ENCODE data around the gene AP1G2.

The AP1G2 gene

DNA sequence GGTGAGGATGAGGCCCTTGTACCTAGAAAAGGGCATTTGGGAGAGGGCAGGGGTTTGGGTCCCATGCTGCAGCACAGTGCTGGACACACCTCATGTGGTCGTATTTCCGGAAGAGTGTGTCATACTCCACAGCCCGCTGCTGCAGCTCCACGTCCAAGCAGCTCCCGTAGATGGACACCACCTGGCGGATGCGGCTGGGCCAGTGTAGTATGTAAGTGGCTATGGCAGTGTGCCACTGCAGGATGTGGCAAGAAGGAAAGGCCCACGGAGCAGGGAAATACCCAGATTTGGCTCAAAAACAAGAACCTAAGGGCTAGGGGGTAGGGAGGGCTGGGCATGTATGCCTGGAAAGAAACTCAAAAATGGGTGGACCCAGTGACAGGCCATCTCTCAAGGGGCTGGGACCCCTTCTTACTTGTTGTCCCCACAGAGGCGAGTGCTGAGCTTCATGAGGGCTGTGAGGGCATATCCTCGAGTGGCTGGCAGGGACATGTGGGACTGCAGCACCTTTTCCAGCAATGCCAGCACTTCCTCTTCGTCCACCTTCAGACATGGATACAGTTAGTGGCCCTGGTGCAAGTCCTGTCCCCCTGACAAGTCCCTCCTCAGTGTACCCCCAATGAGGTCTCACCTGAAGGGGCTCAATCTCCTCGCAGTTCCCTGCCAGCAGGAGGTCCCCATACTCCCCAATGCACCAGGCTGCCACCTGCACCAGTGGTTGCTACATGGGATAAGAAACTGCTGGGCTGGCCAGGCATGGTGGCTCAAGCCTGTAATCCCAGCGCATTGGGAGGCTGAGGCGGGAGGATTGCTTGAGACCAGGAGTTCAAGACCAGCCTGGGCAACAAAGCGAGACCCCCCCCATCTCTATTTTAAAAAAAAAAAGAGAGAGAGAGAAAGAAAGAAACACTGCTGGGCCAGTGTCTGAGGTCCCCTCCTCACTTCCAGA is 5.4 kb downstream of the AP1G2 start:
- Histone ChIP-seq H2AK5ac (ENCODE audit: low read length, severe bottlenecking) (no peak overlapping the region), H3K27ac (ENCODE audit: low read length, poor library complexity, severe bottlenecking) (no peak overlapping the region), H3K36me3 (ENCODE audit: control insufficient read depth in 1 of 2, insufficient read depth in 2 of 2, low read depth in 1 of 2, low read length in 2 of 2) (peaks cover 48 to 77% of the 10 kb centered on the region in 2 experiments), H4K91ac (ENCODE audit: low read length) (no peak overlapping the region), H2AFZ (ENCODE audit: low read depth, low read length) (no peak overlapping the region), H3K18ac (ENCODE audit: low read depth in 1 of 2, low read length in 2 of 2) (no peak overlapping the region), H3K23ac (ENCODE audit: low read length in 2 of 2) (no peak overlapping the region), H3K9ac (ENCODE audit: low read length) (no peak overlapping the region), H3K4me2 (ENCODE audit: low read length, poor library complexity, severe bottlenecking) (no peak overlapping the region), H2BK12ac (ENCODE audit: low read length in 2 of 2) (no peak overlapping the region), H3K27me3 (ENCODE audit: control insufficient read depth in 1 of 2, insufficient read depth in 1 of 2, low read length in 2 of 2) (no peaks in the 10 kb centered on the region), H3K4ac (ENCODE audit: low read depth in 1 of 2, low read length in 2 of 2) (no peak overlapping the region), H3K14ac (ENCODE audit: low read length in 2 of 2) (no peak overlapping the region), H3K9me3 (ENCODE audit: control insufficient read depth, low read length) (no peaks in the 10 kb centered on the region), H2BK15ac (ENCODE audit: low read depth, poor library complexity, severe bottlenecking) (no peak overlapping the region), H3K4me3 (ENCODE audit: insufficient read depth in 1 of 2, low read depth in 1 of 2, low read length in 2 of 2) (no peak overlapping the region), H4K8ac (ENCODE audit: low read length) (no peak overlapping the region), H2BK5ac (ENCODE audit: low read depth, low read length, poor library complexity, severe bottlenecking) (no peak overlapping the region), H3K79me1 (replicated peaks; ENCODE audit: low read length, poor library complexity, severe bottlenecking) (peaks cover 57% of the 10 kb centered on the region), H2BK120ac (ENCODE audit: low read depth, low read length) (no peak overlapping the region), H3K4me1 (ENCODE audit: control insufficient read depth, insufficient read depth, low read depth, low read length) (peaks cover 12% of the 10 kb centered on the region)
- whole genome bisulfite sequencing, result 90% methylated on average over 12 of the region's 15 CpGs
- DNase-seq, result no peak

DNA sequence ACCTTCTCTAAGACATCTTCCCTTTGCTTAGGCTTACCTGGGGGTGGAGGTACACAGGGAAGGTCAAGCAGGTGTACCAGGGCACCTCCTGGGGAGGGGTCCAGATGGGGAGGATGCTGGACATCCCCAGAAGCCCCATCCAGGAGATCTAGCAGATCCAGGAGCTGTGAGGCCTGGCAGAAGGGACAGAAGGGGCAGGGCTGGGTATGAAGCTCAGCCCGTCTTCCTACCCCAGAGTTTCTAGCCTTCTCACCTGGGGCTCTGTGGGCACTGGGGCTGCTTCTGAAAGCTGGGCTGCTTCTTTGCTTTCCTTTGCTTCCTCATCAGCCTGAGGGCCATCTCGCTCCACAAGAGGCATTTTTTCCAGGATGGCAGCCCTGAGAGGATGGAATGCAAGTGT is 6.3 kb downstream of the AP1G2 start:
- Histone ChIP-seq H3K9me3 (ENCODE audit: control insufficient read depth, low read length) (no peaks in the 10 kb centered on the region), H2AFZ (ENCODE audit: low read depth, low read length) (no peak overlapping the region), H2BK12ac (ENCODE audit: low read length in 2 of 2) (no peak overlapping the region), H2BK120ac (ENCODE audit: low read depth, low read length) (no peak overlapping the region), H3K4me2 (ENCODE audit: low read length, poor library complexity, severe bottlenecking) (no peak overlapping the region), H3K18ac (ENCODE audit: low read depth in 1 of 2, low read length in 2 of 2) (no peak overlapping the region), H3K4me1 (ENCODE audit: control insufficient read depth, insufficient read depth, low read depth, low read length) (peaks cover 14% of the 10 kb centered on the region), H3K4ac (ENCODE audit: low read depth in 1 of 2, low read length in 2 of 2) (no peak overlapping the region), H3K9ac (ENCODE audit: low read length) (no peak overlapping the region), H3K27ac (ENCODE audit: low read length, poor library complexity, severe bottlenecking) (no peak overlapping the region), H3K4me3 (ENCODE audit: insufficient read depth in 1 of 2, low read depth in 1 of 2, low read length in 2 of 2) (no peak overlapping the region), H3K23ac (ENCODE audit: low read length in 2 of 2) (no peak overlapping the region), H4K91ac (ENCODE audit: low read length) (no peak overlapping the region), H2AK5ac (ENCODE audit: low read length, severe bottlenecking) (no peak overlapping the region), H3K14ac (ENCODE audit: low read length in 2 of 2) (no peak overlapping the region), H2BK15ac (ENCODE audit: low read depth, poor library complexity, severe bottlenecking) (no peak overlapping the region), H3K27me3 (ENCODE audit: control insufficient read depth in 1 of 2, insufficient read depth in 1 of 2, low read length in 2 of 2) (no peaks in the 10 kb centered on the region), H2BK5ac (ENCODE audit: low read depth, low read length, poor library complexity, severe bottlenecking) (no peak overlapping the region), H3K79me1 (replicated peaks; ENCODE audit: low read length, poor library complexity, severe bottlenecking) (peaks cover 53% of the 10 kb centered on the region), H4K8ac (ENCODE audit: low read length) (no peak overlapping the region), H3K36me3 (ENCODE audit: control insufficient read depth in 1 of 2, insufficient read depth in 2 of 2, low read depth in 1 of 2, low read length in 2 of 2) (peaks cover 48 to 75% of the 10 kb centered on the region in 2 experiments)
- WGBS, result 100% methylated on average over 2 of the region's 2 CpGs
- no peak for DNase-seq

DNA sequence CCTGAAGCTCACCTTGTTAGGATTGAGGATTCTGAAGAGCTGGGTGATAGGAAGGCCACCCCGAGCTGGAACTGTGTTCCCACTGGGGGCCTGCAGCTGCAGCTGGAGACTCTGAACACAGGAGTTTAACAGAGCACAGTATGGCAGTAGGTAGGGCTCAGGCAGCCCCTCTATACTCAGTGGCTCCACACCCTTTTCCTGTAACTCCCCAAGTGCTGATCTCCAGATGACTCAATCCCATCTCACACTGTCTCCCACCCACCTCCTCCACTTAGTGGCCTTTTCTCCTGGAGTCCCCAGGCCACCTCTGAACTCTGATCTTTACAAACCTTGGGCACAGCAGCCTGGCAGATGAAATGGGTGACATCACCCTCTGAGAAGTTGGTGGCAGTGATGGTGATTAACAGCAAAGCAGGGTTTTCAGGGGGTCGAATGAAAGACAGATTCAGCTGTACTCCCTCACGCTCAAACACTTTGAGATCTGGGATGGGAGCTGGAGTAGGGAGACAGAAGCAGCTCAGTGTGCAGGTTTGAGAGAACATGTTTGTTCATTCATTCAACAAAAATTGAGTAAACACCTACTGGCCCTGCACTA is 7.6 kb downstream of the AP1G2 start:
- Histone ChIP-seq H3K18ac (ENCODE audit: low read depth in 1 of 2, low read length in 2 of 2) (no peak overlapping the region), H3K4ac (ENCODE audit: low read depth in 1 of 2, low read length in 2 of 2) (no peak overlapping the region), H2BK120ac (ENCODE audit: low read depth, low read length) (no peak overlapping the region), H3K9me3 (ENCODE audit: control insufficient read depth, low read length) (no peaks in the 10 kb centered on the region), H4K91ac (ENCODE audit: low read length) (no peak overlapping the region), H3K27me3 (ENCODE audit: control insufficient read depth in 1 of 2, insufficient read depth in 1 of 2, low read length in 2 of 2) (no peaks in the 10 kb centered on the region), H3K4me2 (ENCODE audit: low read length, poor library complexity, severe bottlenecking) (no peak overlapping the region), H2BK12ac (ENCODE audit: low read length in 2 of 2) (no peak overlapping the region), H2AFZ (ENCODE audit: low read depth, low read length) (no peak overlapping the region), H2BK15ac (ENCODE audit: low read depth, poor library complexity, severe bottlenecking) (no peak overlapping the region), H3K4me3 (ENCODE audit: insufficient read depth in 1 of 2, low read depth in 1 of 2, low read length in 2 of 2) (no peak overlapping the region), H3K23ac (ENCODE audit: low read length in 2 of 2) (no peak overlapping the region), H2AK5ac (ENCODE audit: low read length, severe bottlenecking) (no peak overlapping the region), H3K4me1 (ENCODE audit: control insufficient read depth, insufficient read depth, low read depth, low read length) (peaks cover 9% of the 10 kb centered on the region), H4K8ac (ENCODE audit: low read length) (no peak overlapping the region), H3K36me3 (ENCODE audit: control insufficient read depth in 1 of 2, insufficient read depth in 2 of 2, low read depth in 1 of 2, low read length in 2 of 2) (peaks cover 45 to 63% of the 10 kb centered on the region in 2 experiments), H3K79me1 (replicated peaks; ENCODE audit: low read length, poor library complexity, severe bottlenecking) (peaks cover 40% of the 10 kb centered on the region), H2BK5ac (ENCODE audit: low read depth, low read length, poor library complexity, severe bottlenecking) (no peak overlapping the region), H3K27ac (ENCODE audit: low read length, poor library complexity, severe bottlenecking) (no peak overlapping the region), H3K14ac (ENCODE audit: low read length in 2 of 2) (no peak overlapping the region), H3K9ac (ENCODE audit: low read length) (peak overlapping the region; percentile 24)
- DNase-seq, result no peak
- 84% methylated on average over 3 of the region's 3 CpGs for WGBS
